Stimulated activated CD8-positive, alpha-beta memory T cell treated with anti-CD3 and anti-CD28 coated beads, Interleukin-12 subunit alpha, Interleukin-12 subunit beta, amount 100 ng/mL, for 4 hours (primary cell): ENCODE results near the gene C11orf21.

Experiments used
- DNase-seq: peaks from one replicate; pipeline ENCODE4 v3.0.0-alpha.2; 2020; ENCODE audit warnings: low read depth

Gene C11orf21

GRCh38 chr11:2320568-2321310 lies 19.0 kb upstream of the C11orf21 start:
- no peak for DNase-seq

GRCh38 chr11:2319791-2320472 lies 18.2 kb upstream of the C11orf21 start:
- no peak for DNase-seq

- DNase-seq: no peak
Observed at GRCh38 chr11:2318707-2319106, 17.0 kb upstream of the C11orf21 start.

GRCh38 chr11:2318123-2318522 lies 16.4 kb upstream of the C11orf21 start:
- no peak for DNase-seq

GRCh38 chr11:2317354-2318050 lies 15.8 kb upstream of the C11orf21 start:
- DNase-seq: no peak

- DNase-seq: no peak
Observed at GRCh38 chr11:2316963-2317244, 15.2 kb upstream of the C11orf21 start.

- no peak for DNase-seq
Observed at GRCh38 chr11:2316169-2316962, 14.6 kb upstream of the C11orf21 start.

- no peak for DNase-seq
Observed at GRCh38 chr11:2315395-2316168, 13.9 kb upstream of the C11orf21 start.

GRCh38 chr11:2314525-2315394 lies 13.0 kb upstream of the C11orf21 start:
- no peak for DNase-seq

- no peak for DNase-seq
Observed at GRCh38 chr11:2314136-2314524, 12.4 kb upstream of the C11orf21 start.

- no peak for DNase-seq
Observed at GRCh38 chr11:2313051-2313951, 11.6 kb upstream of the C11orf21 start.

- DNase-seq: no peak
Observed at GRCh38 chr11:2312232-2313042, 10.7 kb upstream of the C11orf21 start.

- DNase-seq: no peak
Observed at GRCh38 chr11:2311353-2312133, 9.8 kb upstream of the C11orf21 start.

GRCh38 chr11:2310786-2311352 lies 9.2 kb upstream of the C11orf21 start:
- no peak for DNase-seq

GRCh38 chr11:2310073-2310785 lies 8.5 kb upstream of the C11orf21 start:
- no peak for DNase-seq

GRCh38 chr11:2309251-2310072 lies 7.7 kb upstream of the C11orf21 start:
- no peak for DNase-seq
